CD4-positive, alpha-beta T cell treated with Interleukin-10 for 1 hour (primary cell): ENCODE results near the gene FHL2.

Source experiments
- DNase-seq: peaks from one replicate; pipeline ENCODE4 v3.0.0-alpha.2; 2020

Gene FHL2

DNA sequence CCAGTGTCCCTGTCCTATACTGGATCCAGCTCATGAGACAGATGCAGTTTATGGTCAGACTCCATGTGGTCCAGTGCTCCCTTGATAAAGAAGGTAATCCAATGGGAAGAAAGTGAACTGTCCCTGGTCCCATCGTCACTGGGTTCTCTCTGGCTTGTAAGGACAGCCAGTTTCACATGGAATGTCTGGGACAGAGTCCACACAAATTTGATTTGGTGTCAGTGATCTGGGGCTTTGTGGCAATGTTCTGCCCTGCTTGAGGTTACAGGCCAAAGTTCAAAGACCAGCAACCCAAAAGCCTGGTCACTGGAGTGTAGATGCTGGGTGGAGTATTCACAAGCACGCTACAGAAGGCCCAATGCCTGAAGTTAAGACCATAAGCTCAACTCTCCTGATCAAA, 22.2 kb upstream of the FHL2 start:
- DNase-seq = no peak

DNA sequence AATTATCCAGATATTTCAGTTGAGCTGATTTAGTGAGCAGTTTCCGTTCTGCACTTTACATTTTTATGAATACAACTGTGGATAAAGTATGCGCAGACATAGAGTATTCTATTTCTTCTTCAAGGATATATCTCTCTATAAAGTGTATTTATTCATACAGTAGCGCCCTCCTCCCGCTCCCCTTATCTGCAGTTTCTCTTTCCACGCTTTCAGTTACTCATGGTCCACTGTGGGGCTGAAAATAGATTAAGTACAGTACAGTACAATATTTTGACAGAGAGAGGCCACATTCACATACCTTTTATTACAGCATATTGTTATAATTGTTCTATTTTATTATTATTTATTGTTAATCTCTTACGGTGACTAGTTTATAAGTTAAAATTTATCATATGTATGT, 19.7 kb upstream of the FHL2 start:
- no peak for DNase-seq

DNA sequence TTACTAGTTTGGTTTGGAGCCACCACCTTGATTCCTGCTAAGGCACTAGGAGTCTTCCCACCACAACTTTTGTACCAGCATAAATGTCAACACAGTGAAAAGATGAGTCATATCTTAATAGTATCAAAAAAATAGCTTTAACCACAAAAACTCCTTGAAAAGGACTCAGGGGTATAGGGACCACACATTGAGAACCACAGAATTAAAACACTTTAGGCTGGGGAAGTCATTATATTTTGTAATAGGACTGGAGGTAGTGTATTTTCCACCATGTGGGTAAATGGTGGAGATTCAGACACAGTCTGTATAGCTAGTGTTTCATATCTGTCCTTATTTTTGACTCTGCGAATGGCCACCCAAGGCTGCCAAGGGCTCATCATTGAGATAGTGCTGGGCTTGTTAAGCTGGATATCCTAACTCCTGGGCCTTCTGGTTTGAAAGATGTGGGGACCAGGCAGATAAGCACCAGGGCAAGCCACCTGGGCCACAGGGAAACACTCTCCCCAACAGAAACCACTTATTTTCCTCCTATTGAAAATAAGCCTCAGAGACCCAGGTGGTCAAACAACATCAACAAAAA, 19.1 kb upstream of the FHL2 start:
- no peak for DNase-seq

DNA sequence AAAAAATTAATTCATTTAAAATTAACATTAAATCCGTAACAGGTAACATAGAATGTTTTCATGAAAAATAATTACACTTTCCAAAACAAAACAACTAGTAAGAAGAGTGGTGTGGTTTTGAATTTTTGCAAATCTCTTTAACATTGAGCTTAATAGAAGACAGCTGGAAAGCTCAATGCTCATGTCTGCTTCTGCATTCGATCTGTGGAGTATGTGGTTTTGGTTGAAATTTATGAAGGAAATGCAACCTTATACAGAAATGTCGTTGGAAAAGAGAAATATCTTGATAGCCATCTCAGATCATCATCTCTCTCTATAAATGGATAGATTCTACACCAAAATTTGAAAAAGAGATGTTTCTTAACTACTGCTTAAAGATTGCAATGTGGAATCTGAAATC, 17.3 kb upstream of the FHL2 start:
- DNase-seq = no peak

DNA sequence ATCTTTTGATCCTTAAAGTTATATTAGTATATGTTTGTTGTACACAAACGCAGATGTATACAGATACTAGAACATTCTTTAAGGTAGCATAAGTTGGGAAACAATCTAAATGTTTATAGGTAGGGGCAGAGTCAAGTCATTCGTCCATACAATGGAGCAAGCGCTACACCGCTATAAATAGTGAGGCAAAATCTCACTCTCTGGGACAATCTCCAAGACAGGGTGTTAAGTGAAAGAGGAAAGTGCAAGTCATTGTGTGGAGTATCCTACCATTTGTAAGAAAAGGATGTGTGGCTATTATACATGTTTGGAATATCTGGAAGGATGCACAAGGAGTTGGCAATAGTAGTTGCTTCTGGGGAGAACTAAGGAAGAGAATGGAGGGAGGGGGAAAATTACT, 16.2 kb upstream of the FHL2 start:
- DNase-seq = no peak

DNA sequence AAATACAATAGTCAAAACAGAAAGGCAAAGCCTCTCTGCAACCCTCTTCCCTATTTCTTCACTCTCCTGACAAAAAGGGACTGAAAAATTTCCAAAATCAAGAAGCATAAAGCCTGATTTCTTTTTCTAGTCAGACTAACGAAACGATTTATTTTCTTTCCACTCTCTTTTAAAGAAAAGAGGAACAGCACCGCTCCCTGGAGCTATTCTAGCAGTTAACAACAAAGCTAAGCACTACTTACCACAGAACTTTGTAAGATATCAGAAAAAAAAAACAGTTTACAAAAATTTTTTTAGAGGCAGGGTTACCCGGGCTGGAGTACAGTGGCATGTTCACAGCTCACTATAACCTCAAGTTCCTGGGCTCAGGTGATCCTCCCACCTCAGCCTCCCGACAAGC, 14.4 kb upstream of the FHL2 start:
- DNase-seq = no peak

DNA sequence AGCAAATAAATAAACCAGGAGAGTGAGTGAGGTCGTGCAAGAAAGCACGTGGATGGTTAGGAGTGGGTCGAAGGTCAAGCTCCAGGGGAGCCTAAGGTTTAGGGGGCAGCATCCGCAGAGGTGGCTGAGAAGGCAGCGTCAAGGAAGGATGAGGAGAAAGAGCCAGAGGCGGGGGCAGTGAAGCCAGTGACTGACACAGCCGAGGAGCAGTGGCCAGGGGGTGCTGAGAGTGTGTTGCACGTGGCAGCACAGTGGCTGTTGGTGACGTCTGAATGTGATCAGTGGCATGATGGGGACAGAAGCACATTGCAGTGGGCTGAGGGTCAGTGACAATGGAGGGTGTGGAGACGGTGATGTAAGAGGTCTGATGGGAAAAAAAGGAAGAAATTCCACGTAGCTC, 13.7 kb upstream of the FHL2 start:
- no peak for DNase-seq

DNA sequence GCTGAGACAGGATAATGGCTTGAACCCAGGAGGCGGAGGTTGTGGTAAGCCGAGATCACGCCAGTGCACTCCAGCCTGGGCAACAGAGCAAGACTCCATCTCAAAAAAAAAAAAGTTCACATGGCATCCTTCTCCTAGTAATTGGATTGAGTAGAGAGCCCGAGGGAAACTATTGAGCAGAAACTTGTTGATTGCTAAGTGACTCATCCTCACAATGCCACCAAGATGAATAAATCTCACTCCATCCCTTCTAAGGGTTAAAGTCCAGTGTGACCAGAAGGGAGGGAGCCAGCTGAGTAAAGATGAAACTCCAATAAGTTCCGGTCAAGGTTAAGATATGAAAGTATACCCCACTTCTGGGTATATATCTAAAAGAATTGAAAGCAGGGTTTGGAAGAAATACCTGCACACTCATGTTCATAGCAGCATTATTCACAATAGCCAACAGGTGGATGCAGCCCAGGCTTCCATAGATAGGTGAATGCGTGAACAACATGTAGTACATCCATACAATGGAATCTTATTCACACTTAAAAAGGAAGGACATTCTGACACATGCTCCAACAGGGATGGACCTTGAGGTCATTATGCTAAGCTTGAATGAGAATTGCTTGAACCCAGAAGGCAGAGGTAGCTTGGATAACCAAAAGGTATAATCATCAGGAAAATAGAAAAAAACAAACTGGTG, 13.0 kb upstream of the FHL2 start:
- DNase-seq = no peak

DNA sequence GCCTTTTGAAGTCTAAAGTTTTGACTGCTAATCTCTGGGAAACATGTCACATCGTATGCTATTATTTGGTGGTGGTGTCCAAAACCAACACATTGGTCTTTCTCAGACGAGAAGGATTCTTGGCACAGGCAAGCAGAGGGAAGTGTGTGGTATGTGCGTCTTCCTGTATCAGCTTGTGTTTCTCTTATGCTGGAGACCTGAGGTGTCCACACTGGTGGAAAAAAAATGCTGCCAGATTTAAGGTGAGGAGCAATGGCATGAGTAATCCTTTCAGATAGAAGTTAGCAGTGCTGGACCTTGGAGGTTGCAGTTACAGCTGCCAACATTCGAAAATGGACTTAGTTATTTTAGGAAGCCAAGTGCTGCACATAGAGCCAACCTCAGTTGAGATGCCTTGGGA, 11.7 kb upstream of the FHL2 start:
- DNase-seq = no peak

DNA sequence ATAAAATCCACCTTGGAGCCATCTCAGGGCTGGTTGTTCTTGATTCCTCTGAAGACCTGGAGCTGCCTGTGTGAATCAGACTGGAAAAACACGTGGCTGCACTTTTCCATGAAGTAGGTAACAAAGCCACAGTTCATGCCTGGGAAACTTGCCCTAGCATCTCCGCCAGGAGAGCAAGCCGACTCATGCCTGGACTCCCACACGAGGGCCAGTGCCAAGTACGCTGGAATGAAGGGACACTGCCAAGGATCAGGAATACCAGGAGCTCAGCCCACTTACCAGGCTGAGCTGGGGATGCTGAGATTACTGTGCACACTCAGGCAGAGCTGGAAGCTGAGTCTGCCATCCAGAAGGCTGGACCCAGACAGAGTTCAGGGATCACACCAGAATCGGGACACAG, 10.9 kb upstream of the FHL2 start:
- DNase-seq = no peak

DNA sequence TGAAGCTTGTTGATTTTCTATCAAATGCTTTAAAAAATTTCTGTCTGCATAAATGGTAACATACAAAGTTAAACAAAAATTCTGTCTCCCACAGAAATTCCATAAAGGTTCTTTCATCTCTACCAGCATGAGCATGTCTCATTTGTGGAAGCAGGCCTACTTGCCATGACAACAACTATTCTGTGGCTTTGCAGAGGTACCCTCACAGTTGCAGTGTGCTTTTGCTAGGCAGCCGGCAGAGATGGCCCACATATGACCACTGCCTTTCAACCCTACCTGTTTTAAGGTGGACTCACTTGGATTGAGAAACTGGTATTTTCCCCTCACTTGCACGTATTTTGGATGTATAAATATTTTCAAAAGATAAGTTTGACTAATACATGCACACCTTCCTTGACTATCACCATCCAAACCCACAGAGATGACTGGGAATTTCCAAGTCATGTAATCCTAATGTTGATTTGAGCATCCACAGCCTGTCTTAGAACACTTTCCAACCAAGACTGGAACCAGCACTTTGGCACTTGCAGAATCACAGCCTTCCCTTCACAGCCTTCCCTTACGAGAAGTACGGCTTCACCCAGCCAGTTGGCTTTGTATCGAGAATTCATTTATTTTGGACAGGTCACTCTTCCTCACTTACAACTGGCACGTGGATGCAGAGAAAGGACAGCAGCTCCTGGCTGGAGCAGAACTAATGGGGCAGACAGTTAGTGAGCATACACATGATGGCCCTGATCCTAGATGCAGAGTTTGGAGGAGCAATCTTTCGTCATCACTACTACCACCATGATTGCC, 9.3 kb upstream of the FHL2 start:
- DNase-seq = no peak

DNA sequence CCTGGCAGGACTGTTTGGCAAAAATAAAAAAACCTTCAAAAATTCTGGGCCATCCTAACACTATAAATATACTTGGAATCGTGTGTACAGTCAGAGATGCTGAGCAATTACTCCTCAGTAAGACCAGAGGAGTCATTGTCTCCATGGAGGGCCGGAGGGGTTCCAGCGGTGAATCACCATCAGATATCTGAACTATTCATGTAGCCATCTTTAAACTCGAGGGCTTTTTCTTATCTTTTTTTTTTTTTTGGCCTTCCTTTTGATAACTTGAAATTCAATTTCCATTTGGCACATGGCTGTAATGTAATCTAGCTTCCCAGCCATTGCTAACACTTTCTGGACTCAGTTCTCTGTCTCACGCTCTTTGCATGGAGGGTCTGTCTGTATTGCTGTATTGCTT, 7.4 kb upstream of the FHL2 start:
- no peak for DNase-seq

DNA sequence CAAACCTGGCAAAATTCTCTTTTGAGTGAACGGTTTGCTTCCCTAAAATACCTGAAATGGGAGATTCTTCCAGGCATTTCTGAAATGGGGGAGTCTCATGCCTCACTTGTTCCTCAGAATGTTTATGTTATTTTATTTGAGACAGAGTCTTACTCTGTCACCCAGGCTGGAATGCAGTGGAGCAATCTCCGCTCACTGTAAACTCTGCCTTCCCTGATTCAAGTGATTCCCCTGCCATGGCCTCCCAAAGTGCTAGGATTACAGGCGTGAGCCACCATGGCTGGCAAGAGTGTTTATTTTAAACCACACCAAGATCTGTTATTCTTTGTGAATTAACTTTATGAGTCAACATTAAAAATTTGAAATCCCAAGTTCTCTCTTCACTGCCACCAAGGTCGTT, 6.4 kb upstream of the FHL2 start:
- no peak for DNase-seq

DNA sequence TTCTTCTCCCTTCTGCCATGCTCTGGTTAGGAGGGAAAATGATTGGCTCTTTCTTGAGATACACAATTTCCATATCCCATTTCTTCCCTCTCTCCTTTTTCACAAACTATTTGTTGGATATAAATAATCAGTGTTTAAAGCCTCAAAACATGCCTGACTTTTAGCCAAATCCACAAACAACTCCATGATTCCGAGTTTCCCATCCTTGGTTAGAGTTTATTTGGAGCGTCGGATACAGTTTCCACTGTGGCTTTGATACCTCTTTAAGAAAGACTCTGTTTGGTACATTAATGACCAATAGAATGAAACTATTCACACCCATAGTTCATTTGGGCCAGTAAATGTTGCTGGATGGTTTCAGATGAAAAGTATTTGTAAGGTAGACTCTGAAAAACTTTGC, 5.9 kb upstream of the FHL2 start:
- DNase-seq = no peak

DNA sequence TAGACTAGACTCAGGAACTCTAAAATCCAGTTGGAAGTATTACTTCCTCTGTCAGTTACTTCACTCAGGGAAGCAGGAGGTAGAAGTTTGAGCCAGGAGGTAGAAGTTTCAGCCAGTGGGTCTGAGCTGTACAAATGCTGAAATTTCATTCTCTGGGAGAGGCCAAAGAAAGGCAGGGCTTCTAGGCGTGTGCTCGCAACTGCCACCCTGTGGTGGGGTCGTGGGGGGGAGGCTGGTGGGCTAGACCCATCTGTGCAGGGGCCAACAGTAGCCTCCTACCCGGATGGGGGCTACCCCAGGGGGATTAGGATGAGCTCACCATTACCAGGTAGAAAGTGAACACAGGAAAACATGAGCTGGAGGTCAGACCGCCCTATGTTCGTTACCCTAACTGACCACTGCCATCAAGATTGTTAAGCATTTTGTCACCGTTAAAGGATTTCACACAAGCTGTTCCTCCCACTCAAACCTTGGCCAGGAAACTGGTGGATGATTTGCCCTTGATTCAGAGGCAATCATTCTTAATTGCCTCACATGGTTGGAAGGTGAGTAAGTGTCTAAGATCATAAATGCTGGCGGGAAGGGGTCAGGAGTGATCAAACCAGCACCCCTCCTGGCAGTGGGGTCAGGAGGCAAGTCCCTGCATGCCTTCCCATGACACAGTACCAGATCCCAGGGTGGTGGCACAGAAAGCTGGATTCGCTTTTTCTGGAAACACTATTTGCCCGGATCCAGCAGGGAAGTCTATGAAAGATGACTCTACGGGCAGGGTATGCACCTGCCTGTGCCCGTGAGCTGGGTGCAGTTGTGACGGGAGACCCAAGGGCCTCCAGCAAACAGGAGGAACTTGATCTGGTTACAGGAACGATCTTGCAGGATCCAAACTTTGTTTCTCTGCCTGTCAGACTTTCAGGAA, 5.2 kb upstream of the FHL2 start:
- DNase-seq = no peak

DNA sequence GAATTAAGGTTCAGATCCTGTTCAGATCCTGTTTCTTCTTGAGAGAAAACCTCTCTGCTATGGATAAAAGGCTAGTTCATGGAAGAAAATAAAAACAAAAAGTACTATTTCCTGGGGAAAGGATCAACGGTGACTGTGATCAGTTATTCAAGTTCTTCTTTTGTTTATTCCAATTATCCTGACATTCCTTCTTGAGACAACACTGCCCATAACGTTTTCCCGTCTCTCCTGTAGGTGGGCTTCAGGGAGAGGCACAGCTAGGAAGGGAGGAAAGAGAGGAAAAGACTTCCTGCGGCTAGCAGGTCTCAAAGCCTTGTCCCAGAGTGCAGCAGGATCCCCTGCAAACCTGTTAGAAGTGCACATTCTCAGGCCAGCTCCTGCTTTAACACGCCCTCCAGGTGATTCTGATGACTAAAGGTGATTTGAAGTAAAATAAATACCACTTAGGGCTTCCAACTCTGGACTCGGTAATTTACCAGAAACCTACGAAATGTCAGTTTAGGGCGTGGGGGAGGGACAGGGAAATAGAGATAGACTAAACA, 4.5 kb upstream of the FHL2 start:
- no peak for DNase-seq

DNA sequence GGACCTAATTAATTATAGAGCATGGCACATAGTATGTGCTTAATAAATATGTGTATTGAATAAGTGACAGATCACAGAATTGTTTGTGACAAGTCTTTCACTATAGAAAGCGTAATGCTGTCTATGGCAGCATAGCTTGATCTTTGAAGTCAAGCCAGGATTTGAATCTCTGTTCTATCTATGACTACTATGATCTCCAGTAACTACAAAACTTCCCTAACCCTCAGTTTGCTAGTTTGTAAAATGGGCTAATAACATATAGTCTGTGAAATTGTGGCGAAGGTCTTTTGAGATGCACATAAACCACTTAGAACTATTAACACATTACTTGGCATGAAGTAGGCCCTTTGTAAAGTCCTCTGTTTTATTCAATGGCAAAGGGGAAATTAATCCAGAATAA, 4.0 kb upstream of the FHL2 start:
- DNase-seq = no peak

DNA sequence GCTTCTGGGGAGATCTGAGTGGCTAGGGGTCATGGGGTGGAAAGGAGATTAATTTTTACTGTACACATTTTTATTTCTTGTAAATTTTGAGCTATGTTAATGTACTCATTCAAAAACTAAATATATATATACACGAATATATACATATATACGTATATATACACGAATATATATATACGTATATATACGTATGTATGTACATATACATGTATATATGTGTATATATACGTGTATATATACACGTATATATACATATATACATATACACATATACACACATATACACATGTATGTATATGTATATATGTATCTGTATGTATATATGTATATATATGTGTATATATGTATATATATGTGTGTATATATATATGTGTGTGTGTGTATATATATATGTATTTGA, 3.0 kb upstream of the FHL2 start:
- DNase-seq = no peak

DNA sequence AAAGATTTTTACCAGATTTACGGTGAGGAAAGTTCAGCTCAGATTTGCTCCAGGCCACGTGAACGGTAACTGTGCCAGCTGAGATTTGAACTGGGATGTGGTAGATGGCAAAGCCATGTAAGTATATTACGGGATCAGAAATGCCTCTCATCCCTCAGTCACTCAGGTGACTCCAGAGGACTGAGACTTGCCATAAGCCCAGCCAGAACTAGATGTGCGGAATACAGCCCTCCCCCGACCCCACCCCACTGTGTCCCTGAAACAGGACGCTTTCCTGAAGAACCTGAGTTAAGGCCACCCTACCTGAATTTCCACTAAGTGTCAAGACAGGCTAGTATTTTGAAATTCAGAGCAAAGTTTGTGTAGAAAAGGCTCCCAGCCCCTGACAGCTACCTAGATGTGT, 1.3 kb upstream of the FHL2 start:
- no peak for DNase-seq

DNA sequence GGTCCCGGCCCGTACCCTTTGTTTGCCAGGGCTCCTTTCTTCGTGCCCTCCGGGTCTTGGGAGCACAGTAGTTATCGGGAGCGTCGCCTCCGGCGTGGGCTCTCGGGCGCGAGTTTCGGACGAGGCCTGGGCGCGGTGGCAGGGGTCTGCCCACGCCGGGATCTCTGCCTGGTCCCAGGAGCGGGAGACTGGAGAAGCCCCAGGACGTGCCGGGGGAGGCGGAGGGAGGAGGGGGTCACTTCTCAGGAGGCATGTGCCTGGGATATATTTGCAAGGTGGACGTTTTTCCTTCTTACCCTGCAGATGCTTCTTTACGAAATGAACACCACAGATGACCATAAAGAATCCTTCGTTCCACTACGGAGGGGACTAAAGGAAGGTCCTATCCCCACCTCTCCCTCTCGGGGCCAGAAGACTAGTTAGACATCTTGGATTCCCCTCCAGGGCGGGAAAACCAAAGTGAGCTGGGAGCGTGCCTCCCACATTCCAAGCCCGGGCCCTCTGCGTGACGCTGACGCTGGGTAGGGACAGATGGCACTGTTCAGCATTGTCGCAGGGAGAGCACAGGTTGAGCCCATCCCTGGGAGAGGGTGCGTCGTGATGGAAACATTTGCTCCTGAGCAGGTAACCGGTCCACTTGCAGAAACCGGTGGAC, 483 bp upstream of the FHL2 start:
- no peak for DNase-seq

DNA sequence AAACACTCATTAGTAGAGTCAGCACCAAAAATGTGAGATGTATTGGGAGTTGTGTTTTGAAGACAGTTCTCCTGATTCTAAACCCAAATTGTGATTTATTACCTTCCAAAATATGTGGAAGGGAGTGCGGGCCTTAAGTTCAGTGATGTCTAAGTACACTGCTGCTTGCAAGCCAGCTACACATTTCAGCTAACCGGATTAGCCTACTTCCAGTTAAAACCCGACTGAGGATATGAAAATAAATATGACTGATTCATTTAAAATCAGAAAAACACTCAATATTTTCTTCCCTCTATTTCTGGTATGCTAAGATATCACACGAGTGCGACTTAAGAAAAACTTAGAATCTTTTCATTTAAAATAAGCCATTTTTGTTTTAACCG, 907 bp downstream of the FHL2 start:
- no peak for DNase-seq

DNA sequence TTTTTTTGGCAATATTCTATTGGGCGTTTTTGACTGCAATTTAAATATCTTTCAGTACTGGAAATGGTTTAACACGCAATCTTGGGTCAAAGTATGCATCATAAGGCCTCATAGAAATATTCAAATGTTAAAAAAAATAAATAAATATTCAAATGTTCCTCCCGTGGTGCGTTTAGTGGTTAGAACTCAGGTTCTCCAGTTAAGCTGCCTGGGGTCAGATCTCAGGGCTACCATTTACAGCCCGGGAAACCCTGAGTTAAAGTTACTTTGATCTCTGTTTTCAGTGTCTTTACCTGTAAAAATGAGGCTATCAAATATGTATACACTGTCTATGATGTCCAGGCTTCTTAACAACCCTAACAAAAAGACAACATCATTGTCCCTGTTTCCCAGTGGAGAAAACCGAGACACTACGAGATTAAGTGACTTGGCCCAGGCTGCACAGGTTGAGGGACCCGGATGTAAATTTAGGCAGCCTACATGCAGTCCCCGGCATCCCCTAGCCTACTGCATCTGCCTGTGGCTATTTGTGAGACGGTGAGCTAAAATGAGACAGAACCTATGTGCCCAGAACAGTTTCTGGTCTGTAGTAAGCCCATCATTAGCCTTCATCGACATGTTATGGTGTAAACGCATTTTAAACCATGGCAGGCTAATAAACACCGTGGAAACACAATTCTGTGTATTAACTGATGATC, 1.7 kb downstream of the FHL2 start:
- no peak for DNase-seq
